Transverse colon (tissue), 4 donors: ENCODE data around the gene BRSK1. TPM values are rescaled to one million over a fixed set of nuclear protein-coding genes. Genes with fewer than 3 reads are reported as not detected.

Experiments
- DNase-seq: peaks from one replicate; pipeline ENCODE4 v3.0.0-alpha.2; 2019
- H3K27ac ChIP-seq, 4 donors: fragments of 200-600 bp; sonication (generic); 2 replicates each; pipeline ENCODE4 v1.5.1; 2016 to 2018; ENCODE audit warnings: inconsistent platforms in 4 of 4
- H3K27me3 ChIP-seq: fragments of 200-600 bp; sonication (generic); 2 replicates; pipeline ENCODE4 v1.5.1; 2017; ENCODE audit warnings: inconsistent platforms
- H3K36me3 ChIP-seq, 4 donors: fragments of 200-600 bp; sonication (generic); 2 replicates each; pipeline ENCODE4 v1.5.1; 2017 to 2019; ENCODE audit warnings: inconsistent platforms in 4 of 4
- H3K4me1 ChIP-seq, 4 donors: fragments of 200-600 bp; sonication (generic); 2 replicates each; pipeline ENCODE4 v1.5.1; 2017 to 2020; ENCODE audit warnings: inconsistent platforms in 4 of 4
- H3K4me3 ChIP-seq, 4 donors: fragments of 200-600 bp; sonication (generic); 1 replicate in 1 of 4; 2 replicates in 3 of 4; pipeline versions ENCODE4 v1.5.1 to v1.6.1; 2017 to 2019; ENCODE audit warnings: inconsistent platforms in 4 of 4
- H3K9me3 ChIP-seq, 2 donors: fragments of 200-600 bp; sonication (generic); 2 replicates each; pipeline ENCODE4 v1.5.1; 2017 to 2019; ENCODE audit warnings: inconsistent platforms in 2 of 2
- EP300 ChIP-seq: sonication (generic); formaldehyde crosslinking; IDR thresholded peaks from one replicate; pipeline ENCODE4 v1.6.1; 2017; ENCODE audit warnings: antibody characterized with exemption, low read depth
- POLR2A ChIP-seq: fragments of 450-650 bp; IDR thresholded peaks from one replicate; pipeline ENCODE4 v1.6.1; 2016; ENCODE audit warnings: antibody characterized with exemption, mild to moderate bottlenecking, moderate library complexity
- POLR2AphosphoS5 ChIP-seq, 3 donors: sonication (generic); formaldehyde crosslinking; IDR thresholded peaks; one replicate each; pipeline ENCODE4 v1.6.1; 2016; ENCODE audit warnings: antibody characterized with exemption in 3 of 3
- WGBS, 2 donors: methylation state at CpG; one replicate each; pipeline ENCODE4 v1.1.5; 2018; ENCODE audit warnings: low coverage in 1 of 2; 5-methylcytosine and 5-hydroxymethylcytosine counted together
- in situ Hi-C, 4 donors: fragments of 200-750 bp; cut with MboI; loops; one replicate each; pipeline versions ENCODE4 v1.15.0 to v1.15.1; 2017; ENCODE audit warnings: low sequenced_read_pairs in 3 of 4, low pct_ligation_motif_present in 1 of 4, low pct_unique_long_range_greater_than_20kb in 1 of 4
- intact Hi-C: fragments of 100-400 bp; cut with DNase I; formaldehyde crosslinking; loops from one replicate; pipeline ENCODE4 v1.15.1; 2023; ENCODE audit warnings: low total_unique reads
- total RNA-seq, 4 donors: library from RNA; depleted of rRNA; stranded (reverse); fragments of >200 nt; gene quantifications; one replicate each; pipeline ENCODE4 v1.1.0, GENCODE V29; 2016
- TF ChIP-seq, protein P1 (sequence below), 5 experiments: fragments of 200-600 bp in 3 of 5; fragments of 450-650 bp in 2 of 5; sonication (generic) in 3 of 5; IDR thresholded peaks; 1 replicate in 2 of 5; 2 replicates in 3 of 5; pipeline ENCODE4 v1.5.1; 2016 to 2017; ENCODE audit warnings: antibody characterized with exemption in 5 of 5, inconsistent platforms in 3 of 5, mild to moderate bottlenecking in 2 of 5, moderate library complexity in 1 of 5

The BRSK1 gene
- total RNA-seq, 4 donors from 2014 or later: 1.4 to 17.6 (median 4.7) TPM

DNA sequence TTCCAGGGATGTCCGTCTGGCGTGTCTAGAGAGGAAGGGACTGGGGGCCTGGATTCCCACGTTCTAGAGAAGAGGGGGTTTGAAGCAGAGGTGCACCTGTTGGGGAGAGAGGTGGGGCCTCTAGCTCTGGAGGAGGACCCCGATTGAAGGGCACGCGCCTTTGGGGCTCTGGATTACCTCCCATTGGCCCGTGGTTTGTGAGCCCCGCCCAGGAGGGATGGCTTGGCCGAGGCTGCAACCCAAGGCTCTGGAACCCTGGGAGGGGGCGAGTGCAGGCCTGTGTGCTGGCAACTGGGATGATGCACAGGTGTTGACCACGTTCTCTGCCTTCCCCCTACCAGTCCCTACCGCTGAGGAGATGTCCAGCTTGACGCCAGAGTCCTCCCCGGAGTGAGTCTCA, 21.2 kb downstream of the BRSK1 start:
- no peaks in the 10 kb centered on the region for H3K36me3 ChIP-seq
- intact Hi-C loops (loop anchor here (5.0 kb wide), 1 partner anchor 77 kb away; the partner anchor contains the start of gene TMEM238), in situ Hi-C loops (no loop called here)
- no peaks in the 10 kb centered on the region for H3K9me3 ChIP-seq
- no peak for DNase-seq
- no peak overlapping the region for H3K4me3 ChIP-seq
- 82 to 85% methylated on average over 2 to 14 of the region's 14 CpGs for WGBS, 2 donors
- no peak overlapping the region for H3K27ac ChIP-seq
- TF ChIP-seq, protein P1, sequence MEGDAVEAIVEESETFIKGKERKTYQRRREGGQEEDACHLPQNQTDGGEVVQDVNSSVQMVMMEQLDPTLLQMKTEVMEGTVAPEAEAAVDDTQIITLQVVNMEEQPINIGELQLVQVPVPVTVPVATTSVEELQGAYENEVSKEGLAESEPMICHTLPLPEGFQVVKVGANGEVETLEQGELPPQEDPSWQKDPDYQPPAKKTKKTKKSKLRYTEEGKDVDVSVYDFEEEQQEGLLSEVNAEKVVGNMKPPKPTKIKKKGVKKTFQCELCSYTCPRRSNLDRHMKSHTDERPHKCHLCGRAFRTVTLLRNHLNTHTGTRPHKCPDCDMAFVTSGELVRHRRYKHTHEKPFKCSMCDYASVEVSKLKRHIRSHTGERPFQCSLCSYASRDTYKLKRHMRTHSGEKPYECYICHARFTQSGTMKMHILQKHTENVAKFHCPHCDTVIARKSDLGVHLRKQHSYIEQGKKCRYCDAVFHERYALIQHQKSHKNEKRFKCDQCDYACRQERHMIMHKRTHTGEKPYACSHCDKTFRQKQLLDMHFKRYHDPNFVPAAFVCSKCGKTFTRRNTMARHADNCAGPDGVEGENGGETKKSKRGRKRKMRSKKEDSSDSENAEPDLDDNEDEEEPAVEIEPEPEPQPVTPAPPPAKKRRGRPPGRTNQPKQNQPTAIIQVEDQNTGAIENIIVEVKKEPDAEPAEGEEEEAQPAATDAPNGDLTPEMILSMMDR (IDR thresholded peaks at IDR 0.05): no peak
- TF ChIP-seq POLR2AphosphoS5 (IDR thresholded peaks at IDR 0.05) (no peak), EP300 (no peak), POLR2A (no peak)
- H3K27me3 ChIP-seq: no peaks in the 10 kb centered on the region
- peaks cover 4 to 10% (median 9%) of the 10 kb centered on the region in 4 donors for H3K4me1 ChIP-seq

DNA sequence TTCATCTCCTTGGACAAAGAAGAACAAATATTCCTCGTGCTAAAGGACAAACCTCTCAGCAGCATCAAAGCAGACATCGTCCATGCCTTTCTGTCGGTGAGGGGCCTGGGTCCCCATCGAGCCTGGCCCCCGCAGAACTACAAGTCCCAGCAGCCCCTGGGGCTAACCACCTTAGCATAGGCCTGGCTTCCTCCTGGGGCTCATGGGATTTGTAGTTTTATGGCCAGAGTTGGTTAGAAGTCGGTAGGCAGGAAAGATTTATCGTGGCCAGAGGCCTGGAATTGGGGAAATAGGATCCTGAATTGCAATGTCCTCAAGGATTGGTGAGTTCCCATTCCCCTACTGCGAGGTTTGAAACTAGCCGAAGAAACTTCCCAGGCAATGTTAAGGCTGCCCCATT, 21.7 kb downstream of the BRSK1 start:
- Histone ChIP-seq H3K4me3 (no peak overlapping the region), H3K4me1 (peaks cover 4 to 10% (median 9%) of the 10 kb centered on the region in 4 donors), H3K27me3 (no peaks in the 10 kb centered on the region), H3K36me3 (no peaks in the 10 kb centered on the region), H3K27ac (no peak overlapping the region), H3K9me3 (no peaks in the 10 kb centered on the region)
- intact Hi-C loops: no loop called here
- no peak for TF ChIP-seq POLR2A
- TF ChIP-seq, protein P1 (IDR thresholded peaks at IDR 0.05): no peak
- TF ChIP-seq EP300: no peak
- no peak for TF ChIP-seq POLR2AphosphoS5 (IDR thresholded peaks at IDR 0.05)
- in situ Hi-C loops: no loop called here
- no peak for DNase-seq
- WGBS, 2 donors: 58 to 84% methylated on average over 3 to 7 of the region's 9 CpGs

DNA sequence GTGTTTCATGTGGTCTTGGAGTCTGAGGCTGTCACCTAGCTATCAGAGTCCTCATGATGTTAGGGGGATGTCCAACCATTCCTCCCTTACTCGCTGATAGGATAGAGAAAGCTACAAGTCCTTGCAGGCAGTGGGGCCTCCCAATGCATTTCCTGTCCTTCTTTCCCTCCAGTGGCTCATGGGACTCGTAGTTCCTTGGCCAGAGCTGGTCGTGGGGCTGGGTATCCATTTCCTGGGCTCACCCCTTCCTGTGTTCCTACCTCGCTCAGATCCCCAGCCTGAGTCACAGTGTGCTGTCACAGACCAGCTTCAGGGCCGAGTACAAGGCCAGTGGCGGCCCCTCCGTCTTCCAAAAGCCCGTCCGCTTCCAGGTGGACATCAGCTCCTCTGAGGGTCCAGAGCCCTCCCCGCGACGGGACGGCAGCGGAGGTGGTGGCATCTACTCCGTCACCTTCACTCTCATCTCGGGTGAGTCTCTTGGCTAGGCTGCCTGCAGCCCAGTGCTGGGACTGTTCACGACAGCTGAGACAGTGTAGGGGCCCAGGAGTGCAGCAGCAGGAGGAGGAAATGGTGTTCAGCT, 22.3 kb downstream of the BRSK1 start:
- Histone ChIP-seq H3K36me3 (no peaks in the 10 kb centered on the region), H3K27me3 (no peaks in the 10 kb centered on the region), H3K9me3 (no peaks in the 10 kb centered on the region), H3K27ac (no peak overlapping the region), H3K4me1 (peaks cover 4 to 10% (median 9%) of the 10 kb centered on the region in 4 donors), H3K4me3 (no peak overlapping the region)
- no peak for DNase-seq
- no peak for TF ChIP-seq POLR2AphosphoS5 (IDR thresholded peaks at IDR 0.05)
- in situ Hi-C loops: no loop called here
- WGBS, 2 donors: 89% methylated on average over 17 of the region's 17 CpGs; no CpG with 5 or more reads in 1 of the 2 donors
- intact Hi-C loops: no loop called here

DNA sequence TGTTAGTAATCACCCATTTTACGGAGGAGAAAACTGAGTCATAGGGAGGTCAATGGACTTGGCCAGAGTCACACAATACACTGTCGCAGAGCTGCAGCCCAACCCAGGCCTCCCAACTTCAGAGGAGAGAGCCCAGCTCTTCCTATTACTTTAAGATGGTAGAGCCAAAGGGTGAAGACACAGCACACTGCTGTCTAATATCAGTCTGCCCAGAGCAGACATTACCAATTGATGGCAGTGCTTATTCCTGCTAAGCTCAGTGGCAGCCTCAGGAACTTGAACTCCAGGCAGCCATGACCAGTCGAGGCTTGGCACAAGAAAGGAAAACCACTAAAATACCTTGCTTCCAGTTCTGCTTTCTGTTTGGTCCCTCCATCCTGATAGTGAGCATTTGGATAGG, 22.9 kb downstream of the BRSK1 start:
- intact Hi-C loops (no loop called here), in situ Hi-C loops (no loop called here)
- WGBS, 2 donors: 43 to 64% methylated on average over 1 to 3 of the region's 3 CpGs

More for the DNA sequence above, 22.9 kb downstream of the BRSK1 start:
- Histone ChIP-seq H3K4me1 (peaks cover 0 to 6% (median 5%) of the 10 kb centered on the region in 4 donors), H3K27ac (no peak overlapping the region), H3K4me3 (no peak overlapping the region), H3K9me3 (no peaks in the 10 kb centered on the region), H3K36me3 (no peaks in the 10 kb centered on the region), H3K27me3 (no peaks in the 10 kb centered on the region)
- no peak for DNase-seq
- TF ChIP-seq POLR2A (no peak), EP300 (no peak), POLR2AphosphoS5 (IDR thresholded peaks at IDR 0.05) (no peak)
- TF ChIP-seq, protein P1 (IDR thresholded peaks at IDR 0.05): no peak
